Activated B cell treated with CpG ODN at 0.5 μM for 24 hours (primary cell): ENCODE data around the gene MRPL39. TPM values are rescaled to one million over a fixed set of nuclear protein-coding genes. Genes with fewer than 3 reads are reported as not detected.

Experiments used
- ATAC-seq: fragments of 200-7000 bp; cut with Tn5 transposase; one replicate; pipeline ENCODE4 v1.10.0; 2021; ENCODE audit warnings: low read depth, mild to moderate bottlenecking, moderate library complexity
- CTCF ChIA-PET: fragments of 350-600 bp; sonication (Branson Sonifier 250); formaldehyde crosslinking; loops from one replicate; lab custom pipeline; 2021; ENCODE audit warnings: antibody characterized with exemption; lab: Charles Lee
- POLR2A ChIA-PET: fragments of 350-600 bp; sonication (Branson Sonifier 250); formaldehyde crosslinking; loops from one replicate; lab custom pipeline; 2021; ENCODE audit warnings: antibody characterized with exemption; lab: Charles Lee
- DNase-seq: peaks from one replicate; pipeline ENCODE4 v3.0.0; 2022
- H3K27ac Mint-ChIP-seq: one replicate; pipeline ENCODE4 v1.8.0; 2020; ENCODE audit warnings: mixed read lengths
- H3K27me3 Mint-ChIP-seq: one replicate; pipeline ENCODE4 v1.8.0; 2021; ENCODE audit warnings: mixed read lengths
- H3K36me3 Mint-ChIP-seq: one replicate; pipeline ENCODE4 v1.8.0; 2021; ENCODE audit warnings: low read depth, mixed read lengths
- H3K4me1 Mint-ChIP-seq: one replicate; pipeline ENCODE4 v1.8.0; 2021; ENCODE audit warnings: mixed read lengths
- H3K4me3 Mint-ChIP-seq: one replicate; pipeline ENCODE4 v1.8.0; 2020; ENCODE audit warnings: mild to moderate bottlenecking, mixed read lengths
- H3K9me3 Mint-ChIP-seq: one replicate; pipeline ENCODE4 v1.8.0; 2020; ENCODE audit warnings: mixed read lengths
- CTCF ChIP-seq: fragments of 200-600 bp; IDR thresholded peaks from one replicate; pipeline ENCODE4 v1.8.0; 2022; ENCODE audit warnings: antibody characterized with exemption, mild to moderate bottlenecking
- intact Hi-C: fragments of 100-400 bp; cut with micrococcal nuclease; formaldehyde crosslinking; loops from one replicate; pipeline ENCODE4 v1.15.1; 2024
- total RNA-seq: library from RNA; stranded (reverse); gene quantifications from 2 replicates; pipeline ENCODE4 v1.2.3, GENCODE V29; 2022

Gene MRPL39
- total RNA-seq, 1 donor from 2014 or later, result 43.6 TPM

GRCh38 chr21:25582164-25582790, 25.0 kb downstream of the MRPL39 start:
- H3K27me3 Mint-ChIP-seq, result no peaks in the 10 kb centered on the region
- no peak for TF ChIP-seq CTCF
- CTCF ChIA-PET, result no interaction called here
- no peak overlapping the region for H3K4me3 Mint-ChIP-seq
- peaks cover 2% of the 10 kb centered on the region for H3K9me3 Mint-ChIP-seq
- POLR2A ChIA-PET, result interaction anchor here (1.1 to 1.8 kb wide), 3 partner anchors 18 to 161 kb away, joined by 5 to 7 read pairs (median 6); no protein-coding TSS in a partner anchor
- peaks cover 46% of the 10 kb centered on the region for H3K4me1 Mint-ChIP-seq
- intact Hi-C loops, result loop anchor here (2.0 kb wide), 1 partner anchor 15 kb away; no protein-coding TSS in a partner anchor
- H3K27ac Mint-ChIP-seq, result peak overlapping the region; percentile 76
- no peak for ATAC-seq
- peaks cover 70% of the 10 kb centered on the region for H3K36me3 Mint-ChIP-seq
- DNase-seq, result no peak

- ATAC-seq, result no peak
- peaks cover 71% of the 10 kb centered on the region for H3K36me3 Mint-ChIP-seq
- intact Hi-C loops, result no loop called here
These were observed 25.7 kb downstream of the MRPL39 start for GRCh38 chr21:25581582-25581981.

GRCh38 chr21:25580912-25581260, 26.4 kb downstream of the MRPL39 start:
- DNase-seq, result no peak
- H3K9me3 Mint-ChIP-seq, result peaks cover 2% of the 10 kb centered on the region
- no peak for ATAC-seq
- H3K4me1 Mint-ChIP-seq, result peaks cover 57% of the 10 kb centered on the region
- CTCF ChIA-PET, result no interaction called here
- intact Hi-C loops, result no loop called here
- POLR2A ChIA-PET, result interaction anchor here (1.2 kb wide), 1 partner anchor 157 kb away, joined by 3 read pairs; no protein-coding TSS in a partner anchor
- H3K27ac Mint-ChIP-seq, result peak overlapping the region; percentile 69
- H3K36me3 Mint-ChIP-seq, result peaks cover 71% of the 10 kb centered on the region
- H3K27me3 Mint-ChIP-seq, result no peaks in the 10 kb centered on the region
- no peak overlapping the region for H3K4me3 Mint-ChIP-seq
- TF ChIP-seq CTCF, result no peak

More at GRCh38 chr21:25581582-25581981, 25.7 kb downstream of the MRPL39 start:
- ChIA-PET POLR2A (interaction anchor here (0.6 to 1.6 kb wide), 3 partner anchors 17 to 270 kb away, joined by 3 to 6 read pairs (median 5); no protein-coding TSS in a partner anchor), CTCF (no interaction called here)
- peaks cover 50% of the 10 kb centered on the region for H3K4me1 Mint-ChIP-seq
- no peak overlapping the region for H3K27ac Mint-ChIP-seq
- no peak overlapping the region for H3K4me3 Mint-ChIP-seq
- no peak for DNase-seq
- peaks cover 2% of the 10 kb centered on the region for H3K9me3 Mint-ChIP-seq
- H3K27me3 Mint-ChIP-seq, result no peaks in the 10 kb centered on the region
- no peak for TF ChIP-seq CTCF

GRCh38 chr21:25579226-25580013, 27.9 kb downstream of the MRPL39 start:
- Mint-ChIP-seq H3K9me3 (peaks cover 2% of the 10 kb centered on the region), H3K4me3 (no peak overlapping the region), H3K27me3 (no peaks in the 10 kb centered on the region), H3K4me1 (peaks cover 68% of the 10 kb centered on the region), H3K36me3 (peaks cover 71% of the 10 kb centered on the region), H3K27ac (no peak overlapping the region)
- intact Hi-C loops, result loop anchor here (1.0 to 2.0 kb wide), 2 partner anchors 17 to 158 kb away; no protein-coding TSS in a partner anchor
- TF ChIP-seq CTCF, result no peak
- no peak for DNase-seq
- ATAC-seq, result no peak
- ChIA-PET CTCF (interaction anchor here (0.6 kb wide), 1 partner anchor 105 kb away, joined by 3 read pairs; no protein-coding TSS in a partner anchor), POLR2A (interaction anchor here (0.7 to 13.2 kb wide), 3 partner anchors 11 to 1652 kb away, joined by 3 to 157 read pairs (median 4); no protein-coding TSS in a partner anchor)
